GM19238 (cell line): ENCODE measurements around the gene IL1RAPL1.

Experiments
- DNase-seq: peaks from one replicate; pipeline ENCODE4 v3.0.0; 2011; ENCODE audit warnings: low spot score; ENCODE audit not compliant: insufficient read length

The IL1RAPL1 gene

DNA sequence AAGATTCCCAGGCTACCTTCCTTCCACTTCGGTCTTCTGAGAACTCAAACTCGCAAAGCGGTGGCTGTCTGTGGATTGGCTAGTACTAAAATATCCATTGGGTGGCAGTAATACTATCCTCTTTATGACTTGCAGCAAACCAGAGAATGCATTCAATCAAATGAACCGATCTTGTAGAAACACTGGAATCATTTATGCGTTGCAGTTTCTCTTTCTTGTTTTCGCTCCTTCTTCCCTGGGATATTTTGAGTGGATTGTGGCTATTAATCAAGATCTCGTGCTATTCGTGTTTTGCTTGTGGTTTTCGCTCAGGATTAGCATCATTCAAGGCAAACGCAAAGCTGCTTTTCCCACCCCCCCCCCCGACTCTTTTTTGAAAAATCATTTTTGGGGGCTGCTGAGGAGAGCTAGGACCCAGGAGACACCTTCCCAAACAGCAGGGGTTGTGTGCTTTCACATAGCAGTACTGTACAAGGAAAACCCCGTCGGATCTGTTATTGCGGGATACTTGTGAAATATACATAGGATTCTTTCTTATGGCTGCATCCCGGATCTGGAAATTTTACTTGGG, at the start of gene IL1RAPL1:
IL1RAPL1 (plus strand) TSS at position 466 of the 571 bp plus-strand sequence.
- DNase-seq = no peak

DNA sequence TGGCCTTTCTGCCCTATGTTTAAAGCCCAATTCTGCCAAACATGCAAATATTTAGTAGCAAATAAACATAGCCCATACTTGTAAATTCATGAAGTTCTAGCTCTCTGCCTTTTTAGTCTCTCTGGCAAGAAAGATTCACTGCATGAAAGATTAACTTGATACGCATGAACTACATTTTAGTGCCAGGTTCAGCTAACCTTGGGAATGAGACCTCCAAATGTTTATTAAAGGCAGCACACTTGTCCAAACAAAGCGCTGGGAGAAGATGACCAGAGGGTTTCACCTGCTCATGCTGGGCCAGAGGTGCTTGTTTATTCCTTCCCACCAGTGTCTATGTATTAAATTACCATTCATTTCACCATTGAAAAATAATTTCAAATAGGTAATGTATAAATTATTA, 44.5 kb upstream of the IL1RAPL1 start:
- no peak for DNase-seq

DNA sequence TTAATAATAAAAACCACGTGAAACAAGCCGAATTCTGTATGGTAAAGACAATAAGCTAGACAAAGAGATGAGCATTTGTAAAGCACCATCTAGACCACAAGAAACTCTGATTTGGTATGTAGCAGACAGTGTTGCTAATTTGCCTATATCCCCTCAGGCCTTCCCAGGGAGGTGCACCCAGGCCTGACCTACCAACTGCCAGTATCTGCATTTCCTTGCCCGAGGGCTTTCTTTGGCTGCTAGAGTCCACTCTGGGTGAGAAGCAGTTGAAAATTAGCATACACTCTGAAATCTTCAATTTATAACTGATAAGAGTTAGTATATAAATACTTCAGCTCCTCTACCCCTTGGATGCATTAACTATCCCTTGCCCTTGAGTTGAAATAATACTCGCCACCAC, 37.4 kb upstream of the IL1RAPL1 start:
- no peak for DNase-seq

DNA sequence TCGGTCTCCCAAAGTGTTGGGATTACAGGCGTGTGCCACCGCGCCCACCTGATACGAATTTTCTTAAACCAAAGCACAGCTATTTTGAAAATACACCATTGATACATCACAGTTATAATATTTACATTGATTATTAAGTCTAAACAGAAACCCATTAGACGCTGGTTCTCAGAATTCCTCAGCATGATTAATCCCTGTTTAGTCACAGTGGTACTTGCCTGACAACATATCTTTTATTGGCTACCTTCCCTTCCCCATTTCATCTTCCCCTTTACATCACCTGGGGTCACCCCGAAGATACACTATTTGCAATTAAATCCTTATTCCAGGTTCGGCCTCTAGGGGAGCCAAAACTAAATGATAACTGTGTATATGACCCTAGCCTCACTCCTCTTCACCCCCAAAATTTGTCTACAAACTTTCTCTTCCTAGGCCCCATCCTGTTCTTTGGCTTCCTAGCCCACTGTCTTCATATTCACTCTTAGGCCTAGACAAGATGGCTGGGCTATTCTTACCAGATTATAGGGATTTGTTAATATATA, 36.8 kb upstream of the IL1RAPL1 start:
- no peak for DNase-seq

DNA sequence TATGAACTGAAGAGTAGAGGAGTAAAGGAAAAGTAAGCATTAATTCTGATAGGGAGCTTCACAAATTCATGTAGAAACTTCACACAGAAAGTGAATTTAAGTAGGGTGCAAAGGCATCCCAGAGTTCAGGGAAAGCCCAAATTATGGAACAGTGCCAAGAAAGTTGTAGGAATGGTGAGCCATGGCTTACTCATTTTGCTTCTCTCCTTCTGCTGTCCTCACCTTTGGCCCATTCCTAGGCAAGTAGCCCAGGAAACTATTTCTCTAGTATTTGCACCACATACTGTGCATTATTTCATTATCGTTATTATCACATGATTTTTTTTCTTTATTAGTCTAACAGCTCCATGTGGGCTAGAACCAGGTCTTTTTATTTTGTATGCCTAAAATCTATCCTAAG, 34.9 kb upstream of the IL1RAPL1 start:
- DNase-seq = no peak

DNA sequence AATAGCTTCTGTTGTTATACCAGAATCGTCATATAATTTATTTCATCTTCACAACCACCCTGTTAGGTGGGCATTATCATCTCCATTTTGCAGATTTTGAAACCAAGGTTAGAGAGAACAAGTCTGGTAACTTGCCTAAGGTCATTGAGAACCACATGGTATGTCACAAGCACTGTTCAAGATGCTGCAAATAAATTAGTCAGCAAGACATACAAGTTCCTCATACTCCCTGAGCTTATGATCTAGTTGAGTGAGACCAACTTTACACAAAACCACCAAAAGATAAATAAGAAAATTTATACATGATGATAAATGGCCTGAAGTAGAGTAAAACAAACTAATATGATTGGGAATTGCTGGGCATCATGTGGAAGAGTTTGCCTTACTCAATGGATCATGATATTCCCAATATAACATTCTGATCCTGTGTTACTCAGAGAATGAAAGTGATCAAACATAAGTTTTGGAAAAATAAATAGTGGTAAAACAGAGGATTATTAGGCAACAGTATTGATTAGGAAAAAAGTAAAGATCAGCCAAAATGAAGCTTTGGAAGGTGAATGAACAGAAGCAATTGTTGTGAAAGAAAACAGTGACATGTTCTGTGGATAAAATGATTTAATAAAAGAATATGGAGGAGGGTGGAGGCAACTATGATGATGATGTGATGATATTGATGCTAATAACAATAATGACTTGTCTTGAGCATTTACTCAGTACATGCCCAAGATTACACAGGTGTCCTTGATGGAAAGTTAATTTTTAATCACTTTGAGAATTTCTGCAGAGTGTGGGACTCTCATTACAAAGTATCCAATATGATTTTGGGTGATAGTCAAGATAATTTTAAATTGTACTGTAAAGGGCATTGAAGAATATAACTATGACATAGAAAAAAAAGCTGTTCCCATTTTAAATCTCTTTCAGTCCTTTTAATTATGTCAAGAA, 34.1 kb upstream of the IL1RAPL1 start:
- DNase-seq = no peak

DNA sequence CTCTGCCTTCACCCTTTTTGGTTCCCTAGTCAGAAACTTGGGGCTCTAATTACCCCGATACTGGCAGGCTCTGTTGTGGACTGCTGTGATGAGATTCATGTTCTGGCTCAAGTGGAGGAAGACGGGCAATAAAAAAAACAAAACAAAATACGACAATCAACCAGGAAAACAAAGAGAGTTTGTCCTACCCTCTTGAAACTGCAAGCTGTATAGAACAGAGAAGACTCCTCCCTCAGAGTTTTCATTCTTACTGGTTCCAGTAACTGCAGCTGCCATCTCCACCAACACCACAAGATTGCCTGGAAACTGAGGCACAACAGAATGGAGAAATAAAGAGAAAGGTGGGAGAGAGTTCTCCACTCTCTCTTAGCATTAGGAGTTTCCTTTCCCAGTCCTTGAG, 11.1 kb upstream of the IL1RAPL1 start:
- DNase-seq = no peak

DNA sequence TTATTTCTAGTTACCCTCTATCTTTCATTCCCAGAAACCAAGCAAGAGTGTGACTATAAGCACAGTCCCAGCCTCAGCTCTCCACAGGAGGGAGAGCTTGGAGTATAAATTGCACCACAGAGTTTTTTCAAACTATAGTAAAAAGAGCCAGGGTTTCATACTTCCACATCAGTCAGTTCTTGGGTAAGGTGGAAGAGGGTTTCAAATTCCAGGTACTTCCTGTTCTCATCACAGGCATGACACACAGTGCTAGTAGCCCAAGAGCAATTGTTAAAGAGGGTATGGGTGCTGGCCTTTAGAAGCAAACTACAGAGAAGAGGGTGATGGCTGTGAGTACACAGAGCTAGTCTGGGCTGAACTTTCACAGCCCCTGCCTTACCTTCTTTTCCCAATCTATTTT, 5.7 kb upstream of the IL1RAPL1 start:
- DNase-seq = no peak

DNA sequence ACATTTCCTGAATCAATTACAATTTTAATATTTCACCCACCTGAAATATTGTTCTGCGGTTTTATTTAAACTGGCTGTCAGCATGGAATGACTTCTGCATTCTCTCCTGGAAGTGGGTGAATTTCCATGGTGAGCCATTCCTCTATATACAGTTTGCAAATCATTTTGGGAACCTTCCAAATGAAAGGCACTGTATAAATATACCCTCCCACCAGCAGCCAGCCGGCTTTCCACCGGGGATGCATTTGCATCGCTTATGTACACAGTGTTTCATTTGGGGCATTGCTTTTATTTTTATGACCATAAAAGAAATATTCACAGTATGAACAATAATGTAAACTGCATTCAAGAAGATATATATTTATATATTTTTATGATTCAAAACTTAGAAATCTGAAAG, 4.7 kb upstream of the IL1RAPL1 start:
- no peak for DNase-seq

DNA sequence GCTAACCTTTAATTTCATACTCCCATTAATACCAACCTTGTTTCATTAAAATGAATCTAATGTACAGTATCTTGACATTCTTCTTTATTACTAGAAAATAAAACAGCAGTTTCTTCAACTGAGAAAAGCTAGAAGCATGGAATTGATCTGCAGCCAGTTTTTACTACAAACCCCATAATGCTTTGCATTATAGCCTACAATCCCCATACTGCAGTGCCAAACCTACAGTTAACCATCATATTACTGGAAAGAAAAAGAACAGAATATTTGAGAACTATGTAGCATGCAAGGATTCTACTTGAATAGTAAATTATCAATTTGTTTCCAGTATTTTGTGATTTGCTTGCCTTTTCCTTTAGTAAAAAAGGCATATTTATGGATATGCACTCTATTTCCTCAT, 3.2 kb upstream of the IL1RAPL1 start:
- no peak for DNase-seq

DNA sequence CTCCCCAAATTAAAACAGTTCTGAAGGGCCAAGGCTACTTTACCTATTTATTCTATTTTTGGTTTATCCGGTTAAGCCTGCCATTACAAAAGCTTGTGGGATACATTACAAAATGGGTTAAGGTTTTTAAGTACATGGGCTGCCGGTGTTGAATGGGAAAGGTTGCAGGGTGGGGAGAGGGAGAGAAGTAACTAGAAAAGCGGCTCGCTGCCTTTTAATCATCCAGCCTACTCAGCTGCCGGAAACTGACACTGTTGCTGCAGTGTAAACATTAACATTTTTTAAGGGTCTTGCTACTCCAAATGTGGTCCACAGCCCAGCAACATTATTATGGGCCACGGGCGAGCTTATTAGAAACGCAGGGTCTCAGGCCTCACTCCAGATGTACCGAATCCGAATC, 1.5 kb upstream of the IL1RAPL1 start:
- DNase-seq = no peak

DNA sequence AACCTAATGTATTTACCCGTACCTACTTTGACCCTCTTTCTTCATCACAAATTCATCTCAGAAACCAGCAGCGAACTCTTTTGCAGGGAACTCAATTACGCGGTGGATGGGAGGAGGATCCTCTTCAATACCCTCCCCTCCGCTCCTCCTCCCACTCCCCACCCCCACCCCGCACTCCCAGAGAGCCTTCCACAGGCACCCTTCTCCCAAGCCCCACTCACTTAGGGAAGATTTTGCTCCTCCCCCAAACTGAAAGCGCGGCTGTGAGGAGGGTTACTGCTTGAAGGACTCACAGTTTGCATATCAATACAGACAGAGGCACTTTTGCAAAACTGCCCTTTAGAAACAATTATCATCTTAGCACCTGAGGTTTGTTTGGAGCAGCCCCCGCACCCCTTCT, 960 bp upstream of the IL1RAPL1 start:
- no peak for DNase-seq

DNA sequence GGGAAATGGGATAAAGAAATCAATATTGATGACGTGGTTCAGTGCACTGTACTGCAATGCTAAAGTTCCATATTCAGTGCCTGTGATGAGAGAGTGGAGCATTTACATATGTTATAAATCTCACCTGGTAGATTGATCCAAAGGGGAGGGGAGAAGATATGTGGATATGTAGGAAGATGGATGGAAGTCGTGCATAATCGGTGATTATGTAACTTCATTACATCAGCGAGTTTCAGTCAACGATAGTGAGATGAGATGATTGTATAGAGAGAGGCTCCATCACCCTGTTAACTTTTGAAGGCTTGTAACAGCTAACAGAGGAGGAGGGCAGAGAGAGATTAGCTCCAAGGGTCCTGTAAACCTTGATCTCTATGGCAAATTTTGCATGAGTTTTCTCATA, 1.8 kb downstream of the IL1RAPL1 start:
- no peak for DNase-seq

DNA sequence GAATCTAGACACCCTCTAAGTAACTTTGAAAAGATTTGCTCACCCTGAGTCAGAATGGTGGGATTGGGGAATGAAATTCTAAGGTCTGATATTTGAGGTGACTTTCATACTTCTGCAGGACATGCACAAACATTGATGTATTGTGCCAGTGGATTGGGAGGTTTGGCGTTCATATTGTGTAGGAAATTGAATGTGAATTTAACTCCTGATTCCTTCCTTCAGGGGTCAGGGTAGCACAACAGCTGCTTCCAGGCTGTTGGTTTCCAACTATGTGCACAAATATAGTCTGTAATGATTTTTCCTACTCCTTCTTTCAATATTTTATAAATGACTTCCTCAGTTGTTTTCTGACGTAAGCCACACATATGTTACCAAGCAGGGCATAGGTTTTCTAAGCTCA, 3.1 kb downstream of the IL1RAPL1 start:
- no peak for DNase-seq

DNA sequence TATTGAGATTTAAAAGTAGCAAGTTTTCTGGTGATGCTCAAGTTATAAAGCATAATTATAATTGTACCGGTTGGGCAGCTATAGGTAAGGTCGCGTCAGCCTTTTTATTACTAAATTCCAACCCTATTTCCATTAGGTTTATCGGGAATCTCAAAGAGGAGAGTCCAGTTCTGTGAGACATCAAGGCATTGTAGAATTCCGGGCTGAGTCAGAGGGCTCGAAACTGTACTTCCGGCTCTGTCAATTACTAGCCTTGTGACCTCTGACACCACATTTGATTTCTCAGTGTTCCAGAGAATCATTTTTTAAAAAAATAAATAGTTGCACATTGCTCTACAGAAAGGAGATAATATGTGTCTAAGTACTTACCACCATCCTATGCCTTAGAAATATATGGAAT, 4.3 kb downstream of the IL1RAPL1 start:
- DNase-seq = no peak

DNA sequence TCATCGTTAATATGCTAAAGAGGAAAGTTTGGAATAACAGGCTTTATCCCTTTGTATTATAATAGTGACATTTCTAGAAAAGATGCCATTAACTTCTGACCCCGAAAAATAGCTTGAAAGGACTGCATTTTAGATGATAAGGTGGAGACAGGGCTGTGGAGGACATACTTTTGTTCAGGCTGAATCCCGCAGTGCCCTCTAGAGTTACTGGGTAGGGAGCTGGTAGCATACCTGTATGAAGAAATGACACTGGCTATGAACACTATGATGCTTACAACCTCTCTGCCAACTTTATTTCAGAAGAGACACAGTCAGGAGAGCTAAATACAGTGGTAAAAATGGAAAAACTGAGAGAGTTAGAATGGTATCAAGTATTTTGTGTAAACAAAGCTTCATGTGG, 8.1 kb downstream of the IL1RAPL1 start:
- DNase-seq = no peak

DNA sequence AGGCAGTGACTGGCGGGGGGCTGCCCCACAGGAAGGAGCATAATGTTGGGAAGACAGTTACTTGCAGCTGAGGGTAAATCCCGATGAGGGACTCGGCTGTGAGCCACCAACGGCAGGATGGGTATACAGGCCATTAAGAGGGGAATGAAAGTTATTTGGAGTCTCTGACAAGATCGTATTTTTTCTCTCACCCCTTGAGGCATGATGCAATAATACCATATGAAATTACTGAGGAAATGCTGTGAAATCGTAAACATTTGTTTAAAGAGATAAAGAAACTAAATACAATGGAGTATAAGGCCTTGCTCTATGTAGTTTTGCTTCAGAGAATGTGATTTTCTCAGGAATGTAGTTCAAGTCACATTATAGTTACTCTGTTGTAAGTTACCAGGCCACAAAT, 12.7 kb downstream of the IL1RAPL1 start:
- DNase-seq = no peak

DNA sequence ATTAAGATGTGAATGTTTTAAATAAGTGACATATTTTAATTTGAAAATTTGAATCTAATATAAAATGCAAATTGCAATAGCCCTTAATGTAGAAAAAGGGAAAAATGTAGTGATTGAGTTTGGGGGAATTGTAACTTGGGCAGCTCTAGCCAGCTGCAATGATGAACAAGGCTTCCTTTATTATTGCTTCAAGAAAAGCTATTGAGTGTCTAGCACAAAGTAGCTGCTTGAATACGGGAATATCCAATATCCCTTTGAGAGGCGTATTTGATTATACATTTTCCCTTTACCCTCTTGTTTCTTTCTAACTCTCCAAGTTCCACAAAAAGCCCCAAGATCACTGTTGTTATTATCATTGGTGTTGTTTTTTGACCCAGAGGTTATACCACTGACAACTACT, 21.8 kb downstream of the IL1RAPL1 start:
- DNase-seq = no peak

DNA sequence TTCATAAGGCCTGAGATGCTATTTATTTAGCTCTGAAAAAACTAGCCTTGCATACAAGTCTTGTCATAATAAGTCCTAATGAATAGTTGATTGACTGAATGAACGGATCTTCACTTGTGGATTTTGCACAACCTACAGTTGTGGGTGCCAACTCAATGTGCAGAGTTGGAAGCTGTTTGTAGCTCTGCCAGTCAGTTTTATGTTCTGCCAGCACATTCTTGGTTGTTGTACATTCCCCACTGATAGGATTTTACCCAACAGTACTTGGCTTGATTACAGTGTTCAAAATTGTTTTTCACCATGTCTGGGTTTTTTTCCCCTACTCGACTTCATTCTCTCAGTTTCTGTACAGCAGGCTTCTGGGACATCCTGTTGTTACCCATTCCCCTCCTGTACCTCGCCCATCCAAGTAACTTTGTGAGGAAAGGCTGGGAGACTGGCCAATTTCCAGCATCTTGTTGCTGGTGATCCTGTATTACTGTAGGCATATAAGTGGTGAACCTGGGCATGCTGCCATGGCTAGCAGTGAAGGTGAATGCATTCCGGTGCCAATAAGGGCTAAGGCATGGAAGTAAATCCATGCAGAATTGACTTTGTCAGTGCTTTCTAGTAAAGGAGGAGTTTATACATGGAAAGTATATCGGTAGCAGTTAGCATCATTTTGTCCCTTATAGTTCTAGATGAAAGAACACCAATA, 22.8 kb downstream of the IL1RAPL1 start:
- DNase-seq = no peak

DNA sequence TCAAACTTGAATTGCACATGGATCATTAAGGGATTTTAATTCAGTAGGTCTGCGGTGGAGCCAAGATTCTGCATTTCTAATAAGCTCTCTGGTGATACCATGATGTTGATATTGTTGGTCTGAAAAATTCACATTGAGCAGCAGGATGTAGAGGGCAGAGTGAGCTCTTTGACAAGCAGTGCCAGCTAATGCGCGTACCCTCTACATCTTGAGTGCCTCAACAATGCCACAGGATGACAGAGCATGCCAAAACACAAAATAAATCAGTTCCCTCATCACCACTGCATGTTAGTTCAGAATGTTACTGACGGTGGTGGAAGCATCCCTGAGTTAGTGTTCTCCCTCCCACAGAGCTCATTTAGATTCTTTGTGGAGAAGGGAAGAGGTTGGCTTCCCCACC, 23.5 kb downstream of the IL1RAPL1 start:
- DNase-seq = no peak

DNA sequence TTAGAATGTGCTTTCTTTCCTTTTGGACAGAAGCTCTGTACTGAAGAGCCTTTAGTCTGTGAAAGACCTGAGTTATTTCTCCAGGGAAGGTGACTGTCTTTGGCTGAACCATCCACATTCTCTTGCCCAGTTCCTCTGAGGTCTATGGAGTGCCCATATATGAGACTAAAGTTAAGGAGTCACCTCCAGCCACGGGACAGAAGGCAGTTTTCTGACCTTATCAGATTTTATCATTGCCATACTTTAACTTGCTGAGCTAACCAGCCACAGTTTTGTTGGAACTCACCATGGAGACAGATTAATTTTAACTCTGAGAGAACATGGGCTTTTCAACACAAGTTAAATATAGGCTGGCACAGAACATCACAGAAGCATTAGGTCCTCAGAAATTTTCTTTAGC, 26.3 kb downstream of the IL1RAPL1 start:
- DNase-seq = no peak

DNA sequence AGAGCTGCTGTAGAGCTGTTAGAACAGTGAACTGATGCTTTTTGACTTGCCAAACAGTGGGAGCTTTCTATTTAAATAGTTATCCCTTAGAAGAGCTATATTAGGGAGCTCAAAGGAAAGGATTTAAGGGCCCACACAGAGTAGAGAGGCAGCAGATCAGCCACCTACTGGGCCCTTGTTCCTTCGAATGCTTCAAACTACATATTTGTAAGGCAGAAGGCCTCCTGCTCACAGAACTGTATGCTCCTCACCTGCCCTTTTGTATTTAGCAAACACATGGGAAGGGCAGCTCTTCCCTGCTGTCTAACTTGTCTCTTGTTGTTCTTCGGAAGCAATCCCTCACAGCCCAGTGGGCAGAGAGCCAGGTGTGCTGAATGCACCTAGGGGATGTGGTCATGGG, 38.0 kb downstream of the IL1RAPL1 start:
- no peak for DNase-seq
